Rectal smooth muscle tissue (tissue), 1 donor: ENCODE data around the gene UBE2J2.

ENCODE experiments used
- H3K27ac ChIP-seq: one replicate; pipeline ENCODE4 v1.7.0; 2013; ENCODE audit warnings: low read depth, low read length, inconsistent platforms
- H3K27me3 ChIP-seq: one replicate; pipeline ENCODE4 v1.7.0; 2013; ENCODE audit warnings: low read length; ENCODE audit not compliant: control insufficient read depth, insufficient read depth
- H3K36me3 ChIP-seq: one replicate; pipeline ENCODE4 v1.7.0; 2013; ENCODE audit warnings: low read length; ENCODE audit not compliant: control insufficient read depth, insufficient read depth
- H3K4me1 ChIP-seq: one replicate; pipeline ENCODE4 v1.7.0; 2013; ENCODE audit warnings: low read length; ENCODE audit not compliant: control insufficient read depth, insufficient read depth
- H3K4me3 ChIP-seq: one replicate; pipeline ENCODE4 v1.7.0; 2013; ENCODE audit warnings: low read length
- H3K9ac ChIP-seq: one replicate; pipeline ENCODE4 v1.7.0; 2013; ENCODE audit warnings: low read length

Gene UBE2J2

DNA sequence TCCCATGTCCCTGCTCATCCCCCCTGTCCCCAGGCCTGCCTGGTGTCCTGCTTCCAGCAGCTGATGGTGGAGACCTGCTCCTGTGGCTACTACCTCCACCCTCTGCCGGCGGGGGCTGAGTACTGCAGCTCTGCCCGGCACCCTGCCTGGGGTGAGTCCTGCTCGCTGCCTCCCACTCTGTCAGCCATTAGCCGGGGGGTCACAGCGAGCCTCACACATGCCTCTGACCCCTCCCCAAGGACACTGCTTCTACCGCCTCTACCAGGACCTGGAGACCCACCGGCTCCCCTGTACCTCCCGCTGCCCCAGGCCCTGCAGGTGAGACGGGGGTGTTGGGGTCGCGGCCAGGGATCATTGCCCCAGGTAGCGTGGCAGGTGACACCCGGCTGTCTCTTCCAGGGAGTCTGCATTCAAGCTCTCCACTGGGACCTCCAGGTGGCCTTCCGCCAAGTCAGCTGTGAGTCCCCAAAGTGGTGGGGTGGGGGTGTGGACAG lies 16.6 kb upstream of the UBE2J2 start:
- H3K4me3 ChIP-seq: no peak overlapping the region
- H3K36me3 ChIP-seq: no peaks in the 10 kb centered on the region
- no peaks in the 10 kb centered on the region for H3K4me1 ChIP-seq
- H3K27ac ChIP-seq: no peak overlapping the region
- no peak overlapping the region for H3K9ac ChIP-seq
- peaks cover 10% of the 10 kb centered on the region for H3K27me3 ChIP-seq

DNA sequence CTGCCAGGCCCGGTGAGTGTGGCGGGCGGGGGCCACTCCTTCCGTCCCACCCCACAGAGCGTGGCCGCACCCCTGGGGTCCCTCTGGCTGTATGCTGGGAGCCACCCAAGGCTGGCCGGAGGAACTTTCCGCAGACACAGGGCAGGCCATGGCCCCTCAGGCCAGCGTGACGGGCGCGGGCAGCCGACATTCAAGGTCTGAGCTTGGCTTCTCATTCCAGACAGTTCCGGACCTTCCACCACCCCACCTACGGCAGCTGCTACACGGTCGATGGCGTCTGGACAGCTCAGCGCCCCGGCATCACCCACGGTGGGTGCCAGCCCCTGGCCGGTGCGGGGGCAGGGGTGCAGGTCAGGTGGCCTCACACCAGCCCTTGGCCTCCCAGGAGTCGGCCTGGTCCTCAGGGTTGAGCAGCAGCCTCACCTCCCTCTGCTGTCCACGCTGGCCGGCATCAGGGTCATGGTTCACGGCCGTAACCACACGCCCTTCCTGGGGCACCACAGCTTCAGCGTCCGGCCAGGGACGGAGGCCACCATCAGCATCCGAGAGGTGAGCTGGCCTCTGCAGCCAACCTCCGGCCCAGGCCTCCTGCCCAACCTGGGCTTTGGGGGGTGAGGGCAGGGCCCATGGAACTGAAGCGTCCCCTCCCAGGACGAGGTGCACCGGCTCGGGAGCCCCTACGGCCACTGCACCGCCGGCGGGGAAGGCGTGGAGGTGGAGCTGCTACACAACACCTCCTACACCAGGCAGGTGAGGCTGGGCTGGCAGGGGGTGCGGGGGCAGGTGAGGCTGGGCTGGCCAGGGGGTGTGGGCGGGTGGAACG lies 13.8 kb upstream of the UBE2J2 start:
- Histone ChIP-seq H3K4me3 (no peak overlapping the region), H3K27ac (no peak overlapping the region)

DNA sequence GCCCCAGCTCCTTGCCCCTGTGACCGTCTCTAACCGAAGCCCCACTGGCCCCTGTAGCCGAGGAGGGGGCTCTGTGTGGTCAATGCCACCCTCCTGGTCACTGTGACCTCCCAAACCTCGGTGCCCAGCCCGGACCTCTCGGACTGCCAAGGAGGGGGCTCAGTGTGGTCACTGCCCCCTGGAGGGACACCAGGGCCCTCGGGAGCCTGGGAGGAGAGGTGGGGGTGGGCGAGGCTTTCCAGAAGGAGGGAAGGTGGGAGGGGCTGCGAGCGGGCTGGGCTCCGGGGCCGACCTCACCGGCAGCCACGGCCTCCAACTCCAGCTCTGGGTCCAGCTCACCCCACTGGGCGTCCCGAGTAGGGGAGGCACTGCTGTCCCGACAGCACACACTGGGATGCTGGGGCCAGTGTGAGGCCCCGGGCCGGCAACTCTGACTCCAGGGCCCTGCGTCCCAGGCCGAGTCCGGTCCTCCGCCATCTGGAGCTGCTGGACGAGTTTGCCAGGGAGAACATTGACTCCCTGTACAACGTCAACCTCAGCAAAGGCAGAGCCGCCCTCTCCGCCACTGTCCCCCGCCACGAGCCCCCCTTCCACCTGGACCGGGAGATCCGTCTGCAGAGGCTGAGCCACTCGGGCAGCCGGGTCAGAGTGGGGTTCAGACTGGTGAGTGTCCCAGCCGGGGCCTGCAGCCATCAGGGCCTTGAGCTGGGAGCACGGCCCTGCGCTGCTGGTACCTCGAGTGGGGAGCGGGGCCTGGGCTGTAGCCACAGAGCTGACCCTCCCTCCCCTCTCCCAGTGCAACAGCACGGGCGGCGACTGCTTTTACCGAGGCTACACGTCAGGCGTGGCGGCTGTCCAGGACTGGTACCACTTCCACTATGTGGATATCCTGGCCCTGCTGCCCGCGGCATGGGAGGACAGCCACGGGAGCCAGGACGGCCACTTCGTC lies 12.9 kb upstream of the UBE2J2 start:
- no peaks in the 10 kb centered on the region for H3K4me1 ChIP-seq
- H3K9ac ChIP-seq: no peak overlapping the region
- H3K4me3 ChIP-seq: no peak overlapping the region
- no peaks in the 10 kb centered on the region for H3K36me3 ChIP-seq
- peaks cover 16% of the 10 kb centered on the region for H3K27me3 ChIP-seq
- H3K27ac ChIP-seq: no peak overlapping the region

More for the DNA sequence above, 13.8 kb upstream of the UBE2J2 start:
- H3K27me3 ChIP-seq: peaks cover 16% of the 10 kb centered on the region
- H3K36me3 ChIP-seq: no peaks in the 10 kb centered on the region
- H3K4me1 ChIP-seq: no peaks in the 10 kb centered on the region
- no peak overlapping the region for H3K9ac ChIP-seq

DNA sequence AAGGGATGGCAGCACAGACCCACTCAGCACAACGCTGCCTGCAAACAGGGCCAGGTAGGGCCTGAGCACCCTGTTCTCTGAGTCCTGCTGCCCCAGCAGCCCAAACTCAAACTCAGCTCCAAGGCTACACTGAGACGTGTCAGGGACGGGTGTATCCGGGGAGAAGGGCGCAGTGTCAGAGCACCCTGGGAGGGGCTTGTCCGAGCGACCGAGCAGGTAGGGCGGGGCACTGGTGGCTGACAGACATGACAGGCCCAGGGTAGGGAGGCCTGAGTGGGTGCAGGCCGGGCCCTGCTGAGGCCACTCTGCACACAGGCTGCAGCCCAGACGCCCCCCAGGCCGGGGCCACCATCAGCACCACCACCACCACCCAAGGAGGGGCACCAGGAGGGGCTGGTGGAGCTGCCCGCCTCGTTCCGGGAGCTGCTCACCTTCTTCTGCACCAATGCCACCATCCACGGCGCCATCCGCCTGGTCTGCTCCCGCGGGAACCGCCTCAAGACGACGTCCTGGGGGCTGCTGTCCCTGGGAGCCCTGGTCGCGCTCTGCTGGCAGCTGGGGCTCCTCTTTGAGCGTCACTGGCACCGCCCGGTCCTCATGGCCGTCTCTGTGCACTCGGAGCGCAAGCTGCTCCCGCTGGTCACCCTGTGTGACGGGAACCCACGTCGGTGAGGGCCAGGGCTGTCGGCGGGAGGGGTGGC lies 12.1 kb upstream of the UBE2J2 start:
- H3K27ac ChIP-seq: no peak overlapping the region
- no peaks in the 10 kb centered on the region for H3K36me3 ChIP-seq
- H3K9ac ChIP-seq: no peak overlapping the region
- H3K4me1 ChIP-seq: no peaks in the 10 kb centered on the region
- peaks cover 16% of the 10 kb centered on the region for H3K27me3 ChIP-seq
- H3K4me3 ChIP-seq: no peak overlapping the region

DNA sequence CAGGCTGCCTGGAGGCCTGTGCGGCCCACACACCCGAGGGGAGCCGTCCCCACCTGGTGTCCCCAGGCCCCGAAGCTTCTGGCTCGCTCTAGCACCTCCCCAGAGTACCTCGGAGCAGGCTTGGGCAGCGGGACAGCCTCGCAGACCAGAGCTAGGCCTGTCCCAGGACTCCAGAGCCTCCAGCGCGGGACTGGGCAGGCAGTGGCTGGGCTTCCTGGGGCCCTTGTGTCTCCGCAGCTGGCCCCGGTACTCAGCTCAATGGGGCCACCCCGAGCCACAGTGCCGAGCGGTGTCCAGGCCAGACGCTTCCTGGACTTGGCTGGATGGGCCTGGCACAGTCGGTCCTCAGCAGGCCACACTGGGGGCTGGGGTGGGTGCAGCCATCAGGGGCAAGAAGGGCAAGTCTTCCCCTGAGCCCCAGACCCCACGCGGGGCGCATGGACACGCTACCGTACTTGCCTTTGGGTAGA lies 11.5 kb upstream of the UBE2J2 start:
- no peak overlapping the region for H3K9ac ChIP-seq
- H3K4me3 ChIP-seq: no peak overlapping the region
- peaks cover 16% of the 10 kb centered on the region for H3K27me3 ChIP-seq
- H3K36me3 ChIP-seq: no peaks in the 10 kb centered on the region
- no peak overlapping the region for H3K27ac ChIP-seq
- no peaks in the 10 kb centered on the region for H3K4me1 ChIP-seq

DNA sequence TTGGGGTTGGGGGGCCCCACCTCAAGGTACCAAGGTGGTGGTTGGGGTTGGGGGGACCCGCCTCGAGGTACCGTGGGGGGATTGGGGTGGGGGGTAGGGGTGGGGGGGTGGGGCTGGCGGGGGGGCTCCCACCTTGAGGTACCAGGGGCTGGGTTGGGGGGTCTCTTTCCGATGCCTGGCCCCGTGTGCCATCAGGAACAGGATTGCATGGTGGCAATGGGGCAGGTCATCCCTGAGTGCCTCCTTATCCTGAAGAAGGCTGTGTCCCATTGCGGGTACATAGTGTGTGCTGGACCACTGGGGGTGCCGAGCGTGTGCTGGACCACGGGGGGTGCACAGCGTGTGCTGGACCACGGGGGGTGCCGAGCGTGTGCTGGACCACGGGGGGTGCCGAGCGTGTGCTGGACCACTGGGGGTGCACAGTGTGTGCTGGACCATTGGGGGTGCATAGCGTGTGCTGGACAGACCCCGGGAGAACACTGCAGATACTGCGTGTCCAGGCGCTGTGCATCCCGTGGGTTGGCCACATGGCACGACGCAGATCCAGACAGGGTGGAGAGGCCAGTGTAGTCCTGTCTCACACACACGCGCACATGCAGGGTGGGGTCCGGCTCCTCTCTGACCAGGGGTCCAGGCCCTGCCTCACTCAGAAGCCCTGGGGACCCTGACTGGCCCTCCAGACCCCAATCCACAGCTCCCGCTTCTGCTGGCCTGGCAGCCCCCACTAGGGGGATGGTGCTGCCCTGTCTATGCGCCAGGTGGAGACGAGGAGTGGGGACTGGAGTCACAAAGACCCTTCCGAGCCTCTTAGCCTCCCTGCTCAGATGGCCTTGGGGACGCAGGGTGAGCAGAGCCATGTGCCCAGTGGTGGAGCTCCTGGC lies 10.8 kb upstream of the UBE2J2 start:
- no peak overlapping the region for H3K9ac ChIP-seq
- no peaks in the 10 kb centered on the region for H3K36me3 ChIP-seq
- H3K27me3 ChIP-seq: peaks cover 16% of the 10 kb centered on the region
- H3K27ac ChIP-seq: no peak overlapping the region
- H3K4me3 ChIP-seq: no peak overlapping the region
- no peaks in the 10 kb centered on the region for H3K4me1 ChIP-seq

DNA sequence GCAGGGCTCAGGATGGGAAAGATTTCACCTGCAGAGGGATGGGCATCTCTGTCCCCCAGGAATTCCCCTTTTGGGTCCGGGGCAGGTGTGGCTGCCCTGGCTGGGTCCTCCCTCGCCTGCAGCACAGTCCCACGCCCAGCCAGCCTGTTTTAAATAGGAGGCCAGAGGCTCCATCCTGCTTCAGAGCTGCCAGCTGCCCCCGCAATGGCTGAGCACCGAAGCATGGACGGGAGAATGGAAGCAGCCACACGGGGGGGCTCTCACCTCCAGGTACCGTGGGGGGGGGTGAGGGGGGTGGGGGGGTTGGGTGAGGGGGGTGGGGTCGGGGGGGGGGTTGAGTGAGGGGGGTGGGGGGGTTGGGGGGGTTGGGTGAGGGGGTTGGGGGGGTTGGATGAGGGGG lies 10.2 kb upstream of the UBE2J2 start:
- Histone ChIP-seq H3K27me3 (peaks cover 16% of the 10 kb centered on the region), H3K27ac (no peak overlapping the region), H3K9ac (no peak overlapping the region), H3K4me3 (no peak overlapping the region), H3K4me1 (no peaks in the 10 kb centered on the region), H3K36me3 (no peaks in the 10 kb centered on the region)

DNA sequence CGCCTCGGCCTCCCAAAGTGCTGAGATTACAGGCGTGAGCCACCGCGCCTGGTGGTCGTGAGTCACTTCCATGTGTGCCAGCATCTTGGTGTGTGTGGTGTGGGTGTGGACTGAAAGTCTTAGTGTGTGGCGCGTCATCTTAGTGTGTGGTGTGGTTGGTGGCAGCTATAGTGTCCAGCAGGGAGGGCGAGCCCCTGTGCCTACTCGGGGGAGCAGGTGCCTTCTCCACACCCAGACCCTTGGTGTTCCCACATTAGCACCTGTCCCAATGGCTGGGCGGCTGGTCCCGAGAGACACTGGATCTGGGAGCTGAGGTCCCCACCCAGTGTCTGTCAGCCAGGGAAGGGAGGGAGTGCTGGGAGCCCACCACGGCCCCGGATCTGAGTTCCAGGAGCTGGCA lies 9.3 kb upstream of the UBE2J2 start:
- no peaks in the 10 kb centered on the region for H3K4me1 ChIP-seq
- H3K27ac ChIP-seq: no peak overlapping the region
- no peaks in the 10 kb centered on the region for H3K36me3 ChIP-seq
- H3K4me3 ChIP-seq: no peak overlapping the region
- H3K9ac ChIP-seq: no peak overlapping the region
- peaks cover 16% of the 10 kb centered on the region for H3K27me3 ChIP-seq

DNA sequence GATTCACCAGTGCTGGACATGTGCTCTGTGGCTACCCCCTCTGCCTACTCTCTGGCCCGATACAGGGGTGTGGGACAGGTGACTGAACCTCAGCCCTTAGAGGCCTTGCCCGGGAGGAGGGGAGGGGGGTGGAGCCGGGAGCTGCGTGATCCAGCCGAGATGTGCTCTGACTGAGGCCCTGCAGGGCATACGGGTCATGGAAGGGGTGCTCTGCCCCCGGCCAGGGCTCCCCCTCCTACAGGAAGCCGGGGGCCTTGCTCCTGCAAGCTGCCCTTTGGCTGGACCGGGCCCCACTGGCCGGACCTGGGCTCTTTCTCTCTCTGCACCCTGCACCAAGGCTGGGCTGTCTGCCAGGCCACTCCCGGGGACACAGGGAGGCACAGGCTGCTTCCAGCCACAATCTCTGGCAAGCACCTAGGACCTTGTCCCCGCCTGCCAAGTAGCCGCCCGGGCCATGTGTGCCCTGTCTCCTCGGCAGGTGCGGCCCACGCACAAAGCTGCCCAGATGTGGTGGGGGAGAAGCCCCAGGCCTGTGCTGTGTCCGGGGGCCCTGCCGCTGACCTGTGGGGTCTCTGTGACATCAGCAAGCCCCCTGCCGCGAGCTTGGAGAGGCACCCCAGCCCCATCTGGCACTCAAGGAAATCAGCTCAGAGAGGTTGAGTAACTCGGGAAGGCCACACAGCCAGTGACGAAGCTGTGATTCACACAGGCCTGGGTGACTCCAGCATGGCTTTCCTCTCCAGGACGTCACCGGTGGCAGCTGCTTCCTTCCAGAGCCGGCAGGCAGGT lies 8.1 kb upstream of the UBE2J2 start:
- H3K9ac ChIP-seq: no peak overlapping the region

DNA sequence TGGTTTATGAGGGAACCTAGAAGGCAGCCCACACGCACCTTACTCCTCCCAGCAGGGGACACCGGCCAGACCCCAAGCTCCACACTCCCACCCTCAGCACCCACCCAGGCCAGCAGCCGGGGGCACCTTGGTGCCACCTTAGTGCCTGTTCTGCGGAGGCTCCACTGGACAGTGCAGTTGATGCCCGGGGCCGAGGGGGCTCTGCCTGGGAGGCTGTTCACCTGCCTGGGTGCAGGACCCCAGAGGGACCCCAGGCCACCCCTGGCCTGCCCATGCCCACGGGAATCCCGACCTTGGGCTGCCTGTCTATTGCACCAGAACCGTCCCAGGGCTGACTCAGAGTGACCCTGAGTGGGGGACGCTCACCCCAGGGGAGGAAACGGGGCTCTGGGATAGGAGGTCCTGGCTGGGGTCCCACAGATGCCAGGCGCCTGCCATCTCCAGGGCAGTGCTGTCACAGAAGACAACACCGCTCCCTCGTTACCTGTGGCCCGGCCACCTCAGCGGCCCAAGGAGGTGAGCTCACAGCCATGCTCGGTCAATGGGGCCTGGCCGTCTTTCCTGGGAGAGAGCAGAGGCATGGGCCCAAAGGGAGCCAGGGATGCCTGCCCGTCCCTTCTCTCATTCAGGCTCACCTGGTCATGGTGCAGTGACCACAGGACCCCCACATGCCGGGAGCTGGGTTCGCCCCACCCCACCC lies 7.3 kb upstream of the UBE2J2 start:
- peaks cover 12% of the 10 kb centered on the region for H3K27me3 ChIP-seq
- H3K9ac ChIP-seq: no peak overlapping the region
- no peak overlapping the region for H3K4me3 ChIP-seq

More for the DNA sequence above, 8.1 kb upstream of the UBE2J2 start:
- Histone ChIP-seq H3K4me3 (no peak overlapping the region), H3K27ac (no peak overlapping the region), H3K27me3 (peaks cover 13% of the 10 kb centered on the region), H3K4me1 (no peaks in the 10 kb centered on the region), H3K36me3 (no peaks in the 10 kb centered on the region)

More for the DNA sequence above, 7.3 kb upstream of the UBE2J2 start:
- no peaks in the 10 kb centered on the region for H3K4me1 ChIP-seq
- H3K36me3 ChIP-seq: no peaks in the 10 kb centered on the region
- H3K27ac ChIP-seq: no peak overlapping the region
